GM12865 (cell line): Measurements from ENCODE around the gene CHD2.

Source experiments
- DNase-seq: peaks from one replicate; pipeline ENCODE4 v3.0.0; 2010; ENCODE audit warnings: low read depth
- H3K4me3 ChIP-seq: 2 replicates; pipeline ENCODE4 v1.5.1; 2011; ENCODE audit warnings: mild to moderate bottlenecking, low read depth, low read length, control low read depth
- CTCF ChIP-seq: IDR thresholded peaks from 2 replicates; pipeline ENCODE4 v1.5.1; 2011; ENCODE audit warnings: low read length, control low read depth, low read depth, inconsistent platforms; ENCODE audit not compliant: insufficient read depth; ENCODE audit errors: missing control alignments

Gene CHD2

DNA sequence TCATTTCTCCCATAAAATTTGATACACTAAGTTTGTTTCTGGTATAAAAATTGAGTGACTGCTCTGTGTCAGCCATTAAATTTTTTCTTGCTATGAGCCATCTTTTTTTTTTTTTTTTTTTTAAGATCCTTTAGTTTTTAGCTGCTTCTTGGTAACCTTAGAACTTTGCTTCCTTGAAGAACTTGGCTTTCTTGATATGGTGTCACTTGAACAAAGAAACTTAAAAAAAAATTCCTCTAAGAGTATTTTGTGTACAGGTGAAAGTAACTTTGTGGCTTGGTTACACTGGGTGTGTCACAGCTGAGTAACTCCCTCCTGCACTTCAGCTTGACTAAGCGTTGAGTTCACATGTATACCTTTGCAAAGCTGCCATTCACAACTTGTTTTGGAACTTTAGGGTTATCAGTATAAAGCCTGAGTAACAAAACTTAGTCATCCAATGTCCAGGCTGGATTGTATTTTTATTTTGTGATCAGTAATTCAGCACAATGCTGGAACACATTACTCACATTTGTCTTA is 6.5 kb downstream of the CHD2 start:
- TF ChIP-seq CTCF = no peak
- DNase-seq = peak; percentile 84
- H3K4me3 ChIP-seq = peak overlapping the region; percentile 63

DNA sequence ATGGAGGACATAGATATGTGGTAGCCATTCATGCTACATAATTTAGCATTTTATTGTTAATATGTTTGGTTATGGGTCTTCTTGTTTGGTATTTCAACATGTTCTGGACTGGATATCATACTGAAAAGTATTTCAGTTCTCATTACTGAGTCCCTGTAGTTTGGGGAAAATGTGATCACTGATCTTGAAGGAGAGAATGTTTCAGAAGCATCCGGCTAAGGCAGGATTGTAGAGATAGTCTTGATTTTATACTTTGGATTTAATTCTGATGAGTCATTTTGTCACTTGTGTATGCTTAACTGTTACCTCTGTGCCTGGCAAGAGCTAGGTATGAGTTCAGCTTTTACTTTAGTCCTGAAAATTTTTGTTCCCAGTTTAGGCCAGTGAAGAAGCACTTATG is 7.1 kb downstream of the CHD2 start:
- TF ChIP-seq CTCF = no peak
- peak overlapping the region; percentile 24 for H3K4me3 ChIP-seq
- no peak for DNase-seq

GRCh38 chr15:92907896-92908712 is 8.0 kb downstream of the CHD2 start:
- no peak for TF ChIP-seq CTCF
- DNase-seq = no peak
- no peak overlapping the region for H3K4me3 ChIP-seq

DNA sequence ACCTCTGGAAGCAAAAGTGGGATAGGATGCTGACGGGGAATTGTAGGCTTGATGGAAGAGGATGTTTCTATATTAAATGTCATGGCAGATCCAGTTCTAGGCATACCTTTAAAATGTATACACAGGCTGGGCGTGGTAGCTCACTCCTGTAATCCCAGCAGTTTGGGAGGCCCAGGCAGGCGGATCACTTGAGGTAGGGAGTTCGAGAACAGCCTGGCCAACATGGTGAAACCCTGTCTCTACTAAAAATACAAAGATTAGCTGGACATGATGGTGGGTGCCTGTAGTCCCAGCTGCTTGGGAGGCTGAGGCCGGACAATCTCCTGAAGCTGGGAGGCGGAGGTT is 8.6 kb downstream of the CHD2 start:
- H3K4me3 ChIP-seq = no peak overlapping the region
- no peak for DNase-seq
- TF ChIP-seq CTCF = no peak

- TF ChIP-seq CTCF = no peak
- DNase-seq = no peak
- no peak overlapping the region for H3K4me3 ChIP-seq
These were observed 9.1 kb downstream of the CHD2 start for GRCh38 chr15:92909136-92909781.

- no peak overlapping the region for H3K4me3 ChIP-seq
- DNase-seq = no peak
- TF ChIP-seq CTCF = no peak
These were observed 10.3 kb downstream of the CHD2 start for GRCh38 chr15:92910451-92910850.

- H3K4me3 ChIP-seq = no peak overlapping the region
- no peak for DNase-seq
- TF ChIP-seq CTCF = no peak
These were observed 14.0 kb downstream of the CHD2 start for GRCh38 chr15:92914103-92914499.
